ENCODE measurements around the gene TMEM219. TPM values are rescaled to one million over a fixed set of nuclear protein-coding genes. Genes with fewer than 3 reads are reported as not detected.

Gene TMEM219
- total RNA-seq, 1 experiment from 2014 or later, result 57.7 TPM

GRCh38 chr16:29921034-29921385 lies 40.9 kb upstream of the TMEM219 start:
- Mint-ChIP-seq H3K36me3 (ENCODE audit: insufficient read depth, unreplicated experiment) (peaks cover 39% of the 10 kb centered on the region), H3K27me3 (ENCODE audit: insufficient read depth, unreplicated experiment) (no peaks in the 10 kb centered on the region), H3K4me1 (ENCODE audit: low read depth, unreplicated experiment) (peaks cover 14% of the 10 kb centered on the region), H3K27ac (ENCODE audit: unreplicated experiment) (no peak overlapping the region), H3K9me3 (ENCODE audit: unreplicated experiment) (no peaks in the 10 kb centered on the region), H3K4me3 (ENCODE audit: unreplicated experiment) (no peak overlapping the region)
- ChIA-PET POLR2A (no interaction called here), CTCF (interaction anchor here (0.5 kb wide), 1 partner anchor 59 kb away, joined by 3 read pairs; no protein-coding TSS in a partner anchor)
- Histone ChIP-seq H3K4me1 (peaks cover 10% of the 10 kb centered on the region; the same call in 1 of the 2 replicates), H3K4me3 (ENCODE audit: low read depth, low read length) (no peak overlapping the region), H3K36me3 (ENCODE audit: control insufficient read depth, insufficient read depth, low read length) (peaks cover 4% of the 10 kb centered on the region; the same call in 1 of the 2 replicates), H3K27me3 (replicated peaks; ENCODE audit: control insufficient read depth, insufficient read depth, low read length) (no peaks in the 10 kb centered on the region), H3K9me3 (no peaks in the 10 kb centered on the region)
- intact Hi-C loops (cut with micrococcal nuclease; ENCODE audit: unreplicated experiment), result no loop called here
- TF ChIP-seq, protein P1, sequence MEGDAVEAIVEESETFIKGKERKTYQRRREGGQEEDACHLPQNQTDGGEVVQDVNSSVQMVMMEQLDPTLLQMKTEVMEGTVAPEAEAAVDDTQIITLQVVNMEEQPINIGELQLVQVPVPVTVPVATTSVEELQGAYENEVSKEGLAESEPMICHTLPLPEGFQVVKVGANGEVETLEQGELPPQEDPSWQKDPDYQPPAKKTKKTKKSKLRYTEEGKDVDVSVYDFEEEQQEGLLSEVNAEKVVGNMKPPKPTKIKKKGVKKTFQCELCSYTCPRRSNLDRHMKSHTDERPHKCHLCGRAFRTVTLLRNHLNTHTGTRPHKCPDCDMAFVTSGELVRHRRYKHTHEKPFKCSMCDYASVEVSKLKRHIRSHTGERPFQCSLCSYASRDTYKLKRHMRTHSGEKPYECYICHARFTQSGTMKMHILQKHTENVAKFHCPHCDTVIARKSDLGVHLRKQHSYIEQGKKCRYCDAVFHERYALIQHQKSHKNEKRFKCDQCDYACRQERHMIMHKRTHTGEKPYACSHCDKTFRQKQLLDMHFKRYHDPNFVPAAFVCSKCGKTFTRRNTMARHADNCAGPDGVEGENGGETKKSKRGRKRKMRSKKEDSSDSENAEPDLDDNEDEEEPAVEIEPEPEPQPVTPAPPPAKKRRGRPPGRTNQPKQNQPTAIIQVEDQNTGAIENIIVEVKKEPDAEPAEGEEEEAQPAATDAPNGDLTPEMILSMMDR (IDR thresholded peaks at IDR 0.05; ENCODE audit: insufficient read depth in 1 of 2, low read depth in 1 of 2, low read length in 1 of 2, severe bottlenecking in 1 of 2, unreplicated experiment in 1 of 2), result no peak
- no peak for DNase-seq
- no TSS peak for BruUV-seq (replicated peaks)

DNA sequence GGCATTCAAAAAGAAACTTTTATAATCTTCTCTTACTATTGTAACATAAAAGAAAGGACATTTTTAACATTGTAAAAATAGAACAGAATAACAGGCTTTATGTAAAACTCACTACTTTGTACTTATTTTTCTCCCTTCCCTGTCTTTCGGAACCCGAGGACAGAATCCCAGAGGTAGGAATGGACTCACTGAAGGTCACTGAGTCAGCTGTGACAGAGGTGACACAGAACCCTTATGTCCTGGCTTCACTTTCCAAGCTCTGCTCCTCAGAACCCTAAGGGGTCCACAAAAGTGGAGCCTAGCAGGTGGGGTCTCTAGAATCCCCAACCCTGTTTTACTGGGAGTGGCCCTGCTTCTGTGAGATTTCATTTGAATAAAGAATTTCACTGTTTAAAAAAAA lies 39.6 kb upstream of the TMEM219 start:
- Mint-ChIP-seq H3K27me3 (ENCODE audit: insufficient read depth, unreplicated experiment) (no peaks in the 10 kb centered on the region), H3K4me1 (ENCODE audit: low read depth, unreplicated experiment) (peaks cover 18% of the 10 kb centered on the region), H3K27ac (ENCODE audit: unreplicated experiment) (no peak overlapping the region), H3K36me3 (ENCODE audit: insufficient read depth, unreplicated experiment) (peaks cover 34% of the 10 kb centered on the region), H3K4me3 (ENCODE audit: unreplicated experiment) (no peak overlapping the region), H3K9me3 (ENCODE audit: unreplicated experiment) (no peaks in the 10 kb centered on the region)
- TF ChIP-seq, protein P1 (IDR thresholded peaks at IDR 0.05; ENCODE audit: insufficient read depth in 1 of 2, low read depth in 1 of 2, low read length in 1 of 2, severe bottlenecking in 1 of 2, unreplicated experiment in 1 of 2), result no peak
- Histone ChIP-seq H3K27me3 (replicated peaks; ENCODE audit: control insufficient read depth, insufficient read depth, low read length) (no peaks in the 10 kb centered on the region), H3K4me1 (peaks cover 13% of the 10 kb centered on the region), H3K36me3 (ENCODE audit: control insufficient read depth, insufficient read depth, low read length) (peaks cover 4% of the 10 kb centered on the region; the same call in 1 of the 2 replicates), H3K4me3 (ENCODE audit: low read depth, low read length) (no peak overlapping the region), H3K9me3 (no peaks in the 10 kb centered on the region)
- intact Hi-C loops (cut with micrococcal nuclease; ENCODE audit: unreplicated experiment), result no loop called here
- ChIA-PET POLR2A (interaction anchor here (0.6 kb wide), 1 partner anchor 38 kb away, joined by 6 read pairs; no protein-coding TSS in a partner anchor), CTCF (no interaction called here)
- BruUV-seq (replicated peaks), result no TSS peak
- DNase-seq, result no peak

GRCh38 chr16:29922986-29923501 lies 38.8 kb upstream of the TMEM219 start:
- H3K36me3 Mint-ChIP-seq (ENCODE audit: insufficient read depth, unreplicated experiment), result peaks cover 28% of the 10 kb centered on the region
- H3K4me3 ChIP-seq (ENCODE audit: low read depth, low read length), result no peak overlapping the region
- TF ChIP-seq, protein P1 (IDR thresholded peaks at IDR 0.05; ENCODE audit: insufficient read depth in 1 of 2, low read depth in 1 of 2, low read length in 1 of 2, severe bottlenecking in 1 of 2, unreplicated experiment in 1 of 2), result no peak
- CTCF ChIA-PET, result no interaction called here
- no peaks in the 10 kb centered on the region for H3K9me3 ChIP-seq
- POLR2A ChIA-PET, result no interaction called here
- H3K36me3 ChIP-seq (ENCODE audit: control insufficient read depth, insufficient read depth, low read length), result peaks cover 4% of the 10 kb centered on the region; the same call in 1 of the 2 replicates
- intact Hi-C loops (cut with micrococcal nuclease; ENCODE audit: unreplicated experiment), result no loop called here
- no peak overlapping the region for H3K27ac Mint-ChIP-seq (ENCODE audit: unreplicated experiment)
- no peak overlapping the region for H3K4me3 Mint-ChIP-seq (ENCODE audit: unreplicated experiment)
- H3K27me3 Mint-ChIP-seq (ENCODE audit: insufficient read depth, unreplicated experiment), result no peaks in the 10 kb centered on the region
- DNase-seq, result no peak
- H3K4me1 ChIP-seq, result peaks cover 15% of the 10 kb centered on the region
- no peaks in the 10 kb centered on the region for H3K27me3 ChIP-seq (replicated peaks; ENCODE audit: control insufficient read depth, insufficient read depth, low read length)
- peaks cover 23% of the 10 kb centered on the region for H3K4me1 Mint-ChIP-seq (ENCODE audit: low read depth, unreplicated experiment)
- BruUV-seq (replicated peaks), result no TSS peak
- H3K9me3 Mint-ChIP-seq (ENCODE audit: unreplicated experiment), result no peaks in the 10 kb centered on the region
